ENCODE measurements around the gene HEBP1.

- TF ChIP-seq GATA2 (IDR thresholded peaks at IDR 0.05; ENCODE audit: low read depth, low read length) = no peak
- no peak for TF ChIP-seq GATA3 (IDR thresholded peaks at IDR 0.05; ENCODE audit: low read depth, low read length)
Measured at GRCh38 chr12:13000925-13001774, 1.1 kb upstream of the HEBP1 start.

Data from SH-SY5Y (cell line).